ENCODE data around the gene SMYD3. TPM values are rescaled to one million over a fixed set of nuclear protein-coding genes. Genes with fewer than 3 reads are reported as not detected.

SMYD3 gene
- total and polyA plus RNA-seq, 8 donors: 20.4 to 35.1 (median 24.3) TPM

- DNase-seq (no peak), ATAC-seq (no peak)
- H3K36me3 ChIP-seq: no peaks in the 10 kb centered on the region
- intact Hi-C loops (cut with DNase I): no loop called here
- H3K4me3 ChIP-seq: no peak overlapping the region
- H3K4me1 ChIP-seq: no peaks in the 10 kb centered on the region
- H3K27me3 ChIP-seq: no peaks in the 10 kb centered on the region
- no peaks in the 10 kb centered on the region for H3K9me3 ChIP-seq
- H3K27ac ChIP-seq: no peak overlapping the region
- TF ChIP-seq CTCF (IDR thresholded peaks at IDR 0.05): no peak
These were observed 92.1 kb downstream of the SMYD3 start for GRCh38 chr1:246415028-246415427.

DNA sequence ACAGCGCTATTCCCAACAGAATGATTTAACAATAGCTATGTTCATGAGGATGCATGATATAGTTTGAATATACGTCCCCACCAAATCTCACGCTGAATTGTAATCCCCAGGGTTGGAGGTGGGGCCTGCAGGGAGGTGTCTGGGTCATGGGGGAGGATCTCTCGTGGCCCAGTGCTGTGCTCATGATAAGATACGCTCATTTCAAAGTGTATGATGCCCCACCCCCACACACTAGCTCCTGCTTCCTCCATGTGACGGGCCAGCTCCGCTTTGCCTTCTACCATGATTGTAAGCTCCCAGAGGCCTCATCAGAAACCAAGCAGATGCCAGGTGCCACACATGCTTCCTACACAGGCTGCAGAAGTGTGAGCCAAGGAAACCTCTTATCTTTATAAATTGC lies 93.6 kb downstream of the SMYD3 start:
- intact Hi-C loops (cut with DNase I): no loop called here
- H3K36me3 ChIP-seq: no peaks in the 10 kb centered on the region

DNA sequence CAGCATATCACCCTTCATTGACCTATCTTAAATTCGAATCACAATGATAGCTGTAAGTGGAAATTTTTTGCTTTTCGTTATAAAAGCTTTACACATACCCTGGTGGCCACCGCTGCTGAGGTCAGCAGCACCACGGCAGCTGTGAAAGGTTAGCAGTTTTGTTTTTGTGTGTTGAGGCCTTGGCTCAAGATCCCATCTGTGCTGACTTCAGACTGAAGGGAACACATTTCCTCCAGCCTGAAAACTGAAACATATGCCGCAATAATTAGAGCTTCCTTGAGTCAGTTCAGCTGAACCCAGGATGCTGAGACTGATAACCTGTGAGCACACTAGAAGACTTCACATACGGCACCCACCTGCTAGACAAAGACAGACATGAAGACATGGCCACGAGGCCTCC lies 103.0 kb downstream of the SMYD3 start:
- no peak for TF ChIP-seq CTCF (IDR thresholded peaks at IDR 0.05)
- Histone ChIP-seq H3K4me3 (no peak overlapping the region), H3K36me3 (no peaks in the 10 kb centered on the region), H3K9me3 (no peaks in the 10 kb centered on the region), H3K27ac (no peak overlapping the region), H3K27me3 (no peaks in the 10 kb centered on the region), H3K4me1 (no peaks in the 10 kb centered on the region)
- ATAC-seq (no peak), DNase-seq (no peak)
- intact Hi-C loops (cut with DNase I): no loop called here

More for the DNA sequence above, 93.6 kb downstream of the SMYD3 start:
- ATAC-seq (no peak), DNase-seq (no peak)
- no peaks in the 10 kb centered on the region for H3K9me3 ChIP-seq
- H3K27ac ChIP-seq: no peak overlapping the region
- no peaks in the 10 kb centered on the region for H3K4me1 ChIP-seq
- no peak overlapping the region for H3K4me3 ChIP-seq
- H3K27me3 ChIP-seq: no peaks in the 10 kb centered on the region
- TF ChIP-seq CTCF (IDR thresholded peaks at IDR 0.05): no peak

GRCh38 chr1:246398126-246398813 lies 108.8 kb downstream of the SMYD3 start:
- no peaks in the 10 kb centered on the region for H3K27me3 ChIP-seq
- intact Hi-C loops (cut with DNase I): no loop called here

GRCh38 chr1:246397046-246397445 lies 110.0 kb downstream of the SMYD3 start:
- Histone ChIP-seq H3K27ac (no peak overlapping the region), H3K4me1 (no peaks in the 10 kb centered on the region), H3K4me3 (no peak overlapping the region), H3K36me3 (no peaks in the 10 kb centered on the region), H3K9me3 (no peaks in the 10 kb centered on the region), H3K27me3 (no peaks in the 10 kb centered on the region)
- TF ChIP-seq CTCF (IDR thresholded peaks at IDR 0.05): no peak
- intact Hi-C loops (cut with DNase I): no loop called here
- DNase-seq: no peak
- ATAC-seq: no peak

More at GRCh38 chr1:246398126-246398813, 108.8 kb downstream of the SMYD3 start:
- TF ChIP-seq CTCF (IDR thresholded peaks at IDR 0.05): no peak
- Histone ChIP-seq H3K9me3 (no peaks in the 10 kb centered on the region), H3K4me1 (no peaks in the 10 kb centered on the region), H3K36me3 (no peaks in the 10 kb centered on the region), H3K27ac (no peak overlapping the region), H3K4me3 (no peak overlapping the region)
- ATAC-seq: no peak
- DNase-seq: no peak
